ENCODE measurements around the gene MBOAT2.
A peak's percentile ranks its signal among the peaks of the same experiment; 100 is the strongest.

Gene MBOAT2

GRCh38 chr2:8833853-8834252 is 169.6 kb downstream of the MBOAT2 start:
- DNase-seq (ENCODE audit: low read depth), result no peak
- no peak for TF ChIP-seq CTCF (IDR thresholded peaks at IDR 0.05; ENCODE audit: control insufficient read depth, insufficient read depth, low read depth, low read length, missing control alignments)
- H3K4me3 ChIP-seq (ENCODE audit: control insufficient read depth, low read depth, low read length), result no peak overlapping the region

GRCh38 chr2:8831516-8831915 is 172.0 kb downstream of the MBOAT2 start:
- DNase-seq (ENCODE audit: low read depth), result no peak
- TF ChIP-seq CTCF (IDR thresholded peaks at IDR 0.05; ENCODE audit: control insufficient read depth, insufficient read depth, low read depth, low read length, missing control alignments), result no peak
- H3K4me3 ChIP-seq (ENCODE audit: control insufficient read depth, low read depth, low read length), result no peak overlapping the region

GRCh38 chr2:8827729-8828128 is 175.8 kb downstream of the MBOAT2 start:
- TF ChIP-seq CTCF (IDR thresholded peaks at IDR 0.05; ENCODE audit: control insufficient read depth, insufficient read depth, low read depth, low read length, missing control alignments), result no peak
- H3K4me3 ChIP-seq (ENCODE audit: control insufficient read depth, low read depth, low read length), result no peak overlapping the region
- DNase-seq (ENCODE audit: low read depth), result no peak

- no peak overlapping the region for H3K4me3 ChIP-seq (ENCODE audit: control insufficient read depth, low read depth, low read length)
- no peak for DNase-seq (ENCODE audit: low read depth)
- no peak for TF ChIP-seq CTCF (IDR thresholded peaks at IDR 0.05; ENCODE audit: control insufficient read depth, insufficient read depth, low read depth, low read length, missing control alignments)
Observed at GRCh38 chr2:8822218-8822617, 181.3 kb downstream of the MBOAT2 start.

GRCh38 chr2:8821276-8822217 is 181.9 kb downstream of the MBOAT2 start:
- peak; percentile 71 for DNase-seq (ENCODE audit: low read depth)
- no peak overlapping the region for H3K4me3 ChIP-seq (ENCODE audit: control insufficient read depth, low read depth, low read length)
- no peak for TF ChIP-seq CTCF (IDR thresholded peaks at IDR 0.05; ENCODE audit: control insufficient read depth, insufficient read depth, low read depth, low read length, missing control alignments)

GRCh38 chr2:8819948-8820347 is 183.5 kb downstream of the MBOAT2 start:
- DNase-seq (ENCODE audit: low read depth), result no peak
- no peak for TF ChIP-seq CTCF (IDR thresholded peaks at IDR 0.05; ENCODE audit: control insufficient read depth, insufficient read depth, low read depth, low read length, missing control alignments)

More at GRCh38 chr2:8819948-8820347, 183.5 kb downstream of the MBOAT2 start:
- no peak overlapping the region for H3K4me3 ChIP-seq (ENCODE audit: control insufficient read depth, low read depth, low read length)

All from AG09309 (cell line).